Esophagus (tissue), 2 donors: ENCODE measurements around the gene ASIC4. TPM values are rescaled to one million over a fixed set of nuclear protein-coding genes. Genes with fewer than 3 reads are reported as not detected.

Experiments used
- H3K27ac ChIP-seq, 2 donors: one replicate each; pipeline ENCODE4 v1.5.1; 2013; ENCODE audit warnings: low read depth in 2 of 2, mild to moderate bottlenecking in 2 of 2, inconsistent platforms in 1 of 2, low read length in 1 of 2, moderate library complexity in 1 of 2
- H3K27me3 ChIP-seq, 2 donors: one replicate each; pipeline ENCODE4 v1.6.1; 2013; ENCODE audit warnings: low read length in 2 of 2, control low read depth in 1 of 2, mild to moderate bottlenecking in 1 of 2; ENCODE audit not compliant: insufficient read depth in 2 of 2, control insufficient read depth in 1 of 2
- H3K36me3 ChIP-seq, 2 donors: one replicate each; pipeline ENCODE4 v1.6.1; 2013; ENCODE audit warnings: low read length in 1 of 2; ENCODE audit not compliant: control insufficient read depth in 2 of 2, insufficient read depth in 2 of 2
- H3K4me1 ChIP-seq, 2 donors: one replicate each; pipeline ENCODE4 v1.6.1; 2013; ENCODE audit warnings: low read length in 1 of 2; ENCODE audit not compliant: control insufficient read depth in 2 of 2, insufficient read depth in 2 of 2
- H3K4me3 ChIP-seq, 2 donors: one replicate each; pipeline ENCODE4 v1.5.1; 2013; ENCODE audit warnings: low read length in 2 of 2, mild to moderate bottlenecking in 2 of 2, low read depth in 1 of 2, moderate library complexity in 1 of 2
- H3K9me3 ChIP-seq, 2 donors: one replicate each; pipeline ENCODE4 v1.6.1; 2013; ENCODE audit warnings: mild to moderate bottlenecking in 2 of 2, low read depth in 1 of 2, low read length in 1 of 2, moderate library complexity in 1 of 2; ENCODE audit not compliant: control insufficient read depth in 2 of 2, insufficient read depth in 1 of 2
- WGBS, 2 donors: extraction: QIAGEN DNeasy Blood & Tissue Kit; methylation state at CpG; one replicate each; pipeline ENCODE4 v1.1.7; 2013; 5-methylcytosine and 5-hydroxymethylcytosine counted together
- polyA plus RNA-seq, 2 donors: library from polyadenylated mRNA; stranded (reverse); fragments of 200-250 nt; gene quantifications; one replicate each; pipeline ENCODE4 v1.2.3, GENCODE V29; 2013
- donor health status: healthy with polysubstance abuse.
- donor health status: Bipolar disorder and iron deficiency.

ASIC4 gene, protein sequence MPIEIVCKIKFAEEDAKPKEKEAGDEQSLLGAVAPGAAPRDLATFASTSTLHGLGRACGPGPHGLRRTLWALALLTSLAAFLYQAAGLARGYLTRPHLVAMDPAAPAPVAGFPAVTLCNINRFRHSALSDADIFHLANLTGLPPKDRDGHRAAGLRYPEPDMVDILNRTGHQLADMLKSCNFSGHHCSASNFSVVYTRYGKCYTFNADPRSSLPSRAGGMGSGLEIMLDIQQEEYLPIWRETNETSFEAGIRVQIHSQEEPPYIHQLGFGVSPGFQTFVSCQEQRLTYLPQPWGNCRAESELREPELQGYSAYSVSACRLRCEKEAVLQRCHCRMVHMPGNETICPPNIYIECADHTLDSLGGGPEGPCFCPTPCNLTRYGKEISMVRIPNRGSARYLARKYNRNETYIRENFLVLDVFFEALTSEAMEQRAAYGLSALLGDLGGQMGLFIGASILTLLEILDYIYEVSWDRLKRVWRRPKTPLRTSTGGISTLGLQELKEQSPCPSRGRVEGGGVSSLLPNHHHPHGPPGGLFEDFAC
- under 1 TPM; 0.01 to 0.02 TPM for polyA plus RNA-seq

GRCh38 chr2:219514196-219514761 lies at the start of gene ASIC4:
TSS of gene ASIC4 (plus strand) at chr2:219514482. CDS start at chr2:219514725, 243 bp downstream.
- no peaks in the 10 kb centered on the region for H3K9me3 ChIP-seq
- peaks cover 0 to 8% of the 10 kb centered on the region in 2 donors for H3K4me1 ChIP-seq
- peaks cover 0 to 22% of the 10 kb centered on the region in 2 donors for H3K27me3 ChIP-seq
- H3K4me3 ChIP-seq: no peak within 1 kb of the TSS
- WGBS, 2 donors: 8 to 9% methylated on average over 26 to 31 of the region's 31 CpGs
- H3K27ac ChIP-seq: no peak within 1 kb of the TSS
- H3K36me3 ChIP-seq: no peaks in the 10 kb centered on the region

- no peaks in the 10 kb centered on the region for H3K27me3 ChIP-seq
- H3K4me3 ChIP-seq: no peak overlapping the region
- no peak overlapping the region for H3K27ac ChIP-seq
- 88 to 91% methylated on average over 43 to 47 of the region's 47 CpGs for WGBS, 2 donors
- no peaks in the 10 kb centered on the region for H3K36me3 ChIP-seq
- H3K9me3 ChIP-seq: no peaks in the 10 kb centered on the region
- peaks cover 0 to 6% of the 10 kb centered on the region in 2 donors for H3K4me1 ChIP-seq
Observed at GRCh38 chr2:219465659-219466561, 48.4 kb upstream of the ASIC4 start.

- WGBS, 2 donors: 72 to 75% methylated on average over 28 of the region's 28 CpGs
- no peak overlapping the region for H3K27ac ChIP-seq
- H3K9me3 ChIP-seq: no peaks in the 10 kb centered on the region
- H3K36me3 ChIP-seq: no peaks in the 10 kb centered on the region
- H3K27me3 ChIP-seq: no peaks in the 10 kb centered on the region
- H3K4me3 ChIP-seq: no peak overlapping the region
- peaks cover 0 to 2% of the 10 kb centered on the region in 2 donors for H3K4me1 ChIP-seq
Observed at GRCh38 chr2:219466816-219467735, 47.2 kb upstream of the ASIC4 start.

DNA sequence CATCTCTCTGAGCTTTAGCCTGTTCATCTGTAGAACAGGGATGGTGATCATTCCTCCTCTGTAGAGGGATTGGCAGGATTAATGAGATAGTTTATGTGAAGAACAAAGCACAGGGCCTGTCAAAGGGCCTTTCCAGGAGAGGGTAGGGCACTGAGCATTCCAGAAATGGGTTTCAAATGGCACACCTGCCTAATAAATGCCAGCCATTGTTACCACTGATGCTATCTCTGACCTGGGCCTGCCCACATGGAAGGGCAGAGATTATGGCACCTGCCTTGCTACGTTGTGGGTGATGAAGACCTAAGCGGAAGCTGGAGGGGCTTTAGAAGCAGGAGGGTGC lies 46.6 kb upstream of the ASIC4 start:
- Histone ChIP-seq H3K4me3 (no peak overlapping the region), H3K36me3 (no peaks in the 10 kb centered on the region), H3K27me3 (no peaks in the 10 kb centered on the region), H3K4me1 (peaks cover 0 to 2% of the 10 kb centered on the region in 2 donors), H3K27ac (peak overlapping the region in 1 of 2 donors; percentile 13), H3K9me3 (no peaks in the 10 kb centered on the region)
- 75 to 84% methylated on average over 2 of the region's 2 CpGs for WGBS, 2 donors

- no peak overlapping the region for H3K4me3 ChIP-seq
- H3K4me1 ChIP-seq: peaks cover 2% of the 10 kb centered on the region in 2 donors
- no peak overlapping the region for H3K27ac ChIP-seq
- no peaks in the 10 kb centered on the region for H3K36me3 ChIP-seq
- 88 to 89% methylated on average over 23 of the region's 23 CpGs for WGBS, 2 donors
- H3K27me3 ChIP-seq: no peaks in the 10 kb centered on the region
- H3K9me3 ChIP-seq: no peaks in the 10 kb centered on the region
Observed at GRCh38 chr2:219468410-219469185, 45.7 kb upstream of the ASIC4 start.

DNA sequence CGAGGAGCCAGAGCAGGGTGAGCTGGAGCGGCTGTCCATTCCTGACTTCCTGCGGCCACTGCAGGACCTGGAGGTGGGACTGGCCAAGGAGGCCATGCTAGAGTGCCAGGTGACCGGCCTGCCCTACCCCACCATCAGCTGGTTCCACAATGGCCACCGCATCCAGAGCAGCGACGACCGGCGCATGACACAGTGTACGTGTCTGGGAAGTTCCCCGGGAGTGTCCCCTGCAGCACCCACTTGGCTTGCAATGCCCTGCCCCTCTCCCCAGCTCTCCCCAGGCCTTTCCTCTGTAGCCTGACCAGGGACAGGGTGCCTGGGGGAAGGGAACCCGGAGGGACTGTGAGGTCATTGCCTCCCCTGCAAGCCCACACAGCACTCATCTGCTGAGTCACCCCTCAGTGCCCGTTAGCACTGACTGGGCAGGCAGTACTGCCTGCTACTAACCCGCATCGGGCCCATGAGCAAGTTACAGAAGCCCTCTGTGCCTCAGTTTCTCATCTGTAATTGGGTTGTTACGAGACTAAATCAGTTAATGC lies 45.0 kb upstream of the ASIC4 start:
- 78 to 82% methylated on average over 16 of the region's 16 CpGs for WGBS, 2 donors
- Histone ChIP-seq H3K4me3 (no peak overlapping the region), H3K9me3 (no peaks in the 10 kb centered on the region), H3K4me1 (peaks cover 2 to 4% of the 10 kb centered on the region in 2 donors), H3K36me3 (no peaks in the 10 kb centered on the region), H3K27ac (no peak overlapping the region), H3K27me3 (no peaks in the 10 kb centered on the region)

GRCh38 chr2:219470429-219470828 lies 43.9 kb upstream of the ASIC4 start:
- no peaks in the 10 kb centered on the region for H3K36me3 ChIP-seq
- H3K27me3 ChIP-seq: no peaks in the 10 kb centered on the region
- peaks cover 2 to 4% of the 10 kb centered on the region in 2 donors for H3K4me1 ChIP-seq
- no peak overlapping the region for H3K4me3 ChIP-seq
- no peak overlapping the region for H3K27ac ChIP-seq
- 67 to 72% methylated on average over 4 of the region's 4 CpGs for WGBS, 2 donors
- no peaks in the 10 kb centered on the region for H3K9me3 ChIP-seq
